ENCODE measurements around the gene CACNB4. TPM values are rescaled to one million over a fixed set of nuclear protein-coding genes. Genes with fewer than 3 reads are reported as not detected.

Gene CACNB4
- total RNA-seq, 3 donors from 2014 or later = 1.6 to 17.7 (median 11.5) TPM

DNA sequence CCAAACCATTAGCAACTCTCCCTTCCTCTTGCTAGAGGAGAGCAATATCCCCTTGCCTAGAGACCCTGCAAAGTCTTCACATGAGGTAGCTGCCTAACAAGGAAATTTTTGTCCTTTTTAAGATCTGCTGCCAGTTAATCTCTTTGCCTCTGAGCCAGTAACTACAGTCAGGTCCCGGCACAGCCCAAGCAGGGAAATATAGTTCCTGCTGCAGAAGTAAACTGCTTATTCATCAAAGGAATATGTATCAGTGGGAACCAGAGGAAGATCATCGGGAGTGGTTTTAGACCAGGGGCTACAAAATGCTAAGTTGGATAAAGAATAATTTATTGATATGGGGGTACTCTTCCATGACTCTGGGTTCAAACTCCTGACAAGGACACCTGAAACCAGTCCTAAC, 30.6 kb downstream of the CACNB4 start:
- H3K4me1 ChIP-seq = peaks cover 0 to 5% of the 10 kb centered on the region in 2 donors
- H3K27ac ChIP-seq = no peak overlapping the region
- TF ChIP-seq, protein P1, sequence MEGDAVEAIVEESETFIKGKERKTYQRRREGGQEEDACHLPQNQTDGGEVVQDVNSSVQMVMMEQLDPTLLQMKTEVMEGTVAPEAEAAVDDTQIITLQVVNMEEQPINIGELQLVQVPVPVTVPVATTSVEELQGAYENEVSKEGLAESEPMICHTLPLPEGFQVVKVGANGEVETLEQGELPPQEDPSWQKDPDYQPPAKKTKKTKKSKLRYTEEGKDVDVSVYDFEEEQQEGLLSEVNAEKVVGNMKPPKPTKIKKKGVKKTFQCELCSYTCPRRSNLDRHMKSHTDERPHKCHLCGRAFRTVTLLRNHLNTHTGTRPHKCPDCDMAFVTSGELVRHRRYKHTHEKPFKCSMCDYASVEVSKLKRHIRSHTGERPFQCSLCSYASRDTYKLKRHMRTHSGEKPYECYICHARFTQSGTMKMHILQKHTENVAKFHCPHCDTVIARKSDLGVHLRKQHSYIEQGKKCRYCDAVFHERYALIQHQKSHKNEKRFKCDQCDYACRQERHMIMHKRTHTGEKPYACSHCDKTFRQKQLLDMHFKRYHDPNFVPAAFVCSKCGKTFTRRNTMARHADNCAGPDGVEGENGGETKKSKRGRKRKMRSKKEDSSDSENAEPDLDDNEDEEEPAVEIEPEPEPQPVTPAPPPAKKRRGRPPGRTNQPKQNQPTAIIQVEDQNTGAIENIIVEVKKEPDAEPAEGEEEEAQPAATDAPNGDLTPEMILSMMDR (IDR thresholded peaks at IDR 0.05) = no peak
- no peak for TF ChIP-seq POLR2AphosphoS5 (IDR thresholded peaks at IDR 0.05)
- TF ChIP-seq POLR2A (IDR thresholded peaks at IDR 0.05) = no peak
- intact Hi-C loops (cut with DNase I; ENCODE audit: low total_unique reads) = no loop called here
- no peaks in the 10 kb centered on the region for H3K36me3 ChIP-seq
- H3K4me3 ChIP-seq = no peak overlapping the region
- no peaks in the 10 kb centered on the region for H3K9me3 ChIP-seq
- H3K27me3 ChIP-seq = no peaks in the 10 kb centered on the region
- DNase-seq (ENCODE audit: low spot score in 2 of 2) = no peak

GRCh38 chr2:152067823-152068222, 31.0 kb downstream of the CACNB4 start:
- no peak for DNase-seq (ENCODE audit: low spot score in 2 of 2)
- TF ChIP-seq, protein P1 (IDR thresholded peaks at IDR 0.05) = no peak
- TF ChIP-seq POLR2A (IDR thresholded peaks at IDR 0.05) (no peak), POLR2AphosphoS5 (IDR thresholded peaks at IDR 0.05) (no peak)
- Histone ChIP-seq H3K27me3 (no peaks in the 10 kb centered on the region), H3K4me3 (no peak overlapping the region), H3K9me3 (no peaks in the 10 kb centered on the region), H3K36me3 (no peaks in the 10 kb centered on the region), H3K27ac (no peak overlapping the region), H3K4me1 (peaks cover 0 to 8% of the 10 kb centered on the region in 2 donors)
- intact Hi-C loops (cut with DNase I; ENCODE audit: low total_unique reads) = no loop called here

- intact Hi-C loops (cut with DNase I; ENCODE audit: low total_unique reads) = no loop called here
- H3K4me1 ChIP-seq = peaks cover 0 to 14% of the 10 kb centered on the region in 2 donors
- no peak overlapping the region for H3K27ac ChIP-seq
- no peaks in the 10 kb centered on the region for H3K27me3 ChIP-seq
- no peak for DNase-seq (ENCODE audit: low spot score in 2 of 2)
- H3K4me3 ChIP-seq = no peak overlapping the region
- no peaks in the 10 kb centered on the region for H3K9me3 ChIP-seq
- no peaks in the 10 kb centered on the region for H3K36me3 ChIP-seq
- TF ChIP-seq POLR2AphosphoS5 (IDR thresholded peaks at IDR 0.05) = no peak
- TF ChIP-seq POLR2A (IDR thresholded peaks at IDR 0.05) = no peak
- TF ChIP-seq, protein P1 (IDR thresholded peaks at IDR 0.05) = no peak
Observed at GRCh38 chr2:152065945-152066344, 32.9 kb downstream of the CACNB4 start.

GRCh38 chr2:152064001-152064400, 34.8 kb downstream of the CACNB4 start:
- H3K9me3 ChIP-seq = peaks cover 0 to 2% of the 10 kb centered on the region in 2 donors

DNA sequence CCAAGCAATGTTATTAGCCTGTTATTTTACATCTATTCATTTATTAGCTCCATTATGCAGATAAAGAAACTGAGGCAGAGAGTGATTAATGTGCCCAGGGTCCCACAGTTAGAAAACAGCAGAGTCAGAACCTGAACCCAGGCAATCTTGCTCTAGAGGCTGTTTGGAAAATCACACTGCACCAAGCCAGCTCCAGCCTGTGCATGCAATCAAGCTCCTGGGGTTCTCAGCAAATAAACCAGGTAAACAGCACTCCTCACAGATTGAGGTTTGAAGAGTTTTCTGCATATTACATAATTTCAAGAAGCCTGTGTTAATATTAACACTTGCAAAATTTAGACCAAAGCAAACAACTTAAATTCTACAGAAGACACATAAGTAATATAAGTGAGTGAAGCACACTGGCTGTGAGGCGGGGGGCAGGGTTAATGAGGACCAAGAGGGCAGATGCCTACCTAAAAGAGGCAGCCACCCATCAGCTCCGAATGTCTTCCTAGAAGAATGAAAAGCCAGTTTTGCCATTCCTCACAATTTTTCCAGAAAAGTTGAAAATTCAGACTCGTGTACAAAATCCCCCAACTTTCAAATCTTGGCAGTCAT, 35.4 kb downstream of the CACNB4 start:
- no peak for DNase-seq (ENCODE audit: low spot score in 2 of 2)
- intact Hi-C loops (cut with DNase I; ENCODE audit: low total_unique reads) = no loop called here
- Histone ChIP-seq H3K4me3 (no peak overlapping the region), H3K9me3 (peaks cover 5 to 6% of the 10 kb centered on the region in 2 donors), H3K27ac (peak overlapping the region in 1 of 2 donors; percentile 78), H3K4me1 (peaks cover 0 to 14% of the 10 kb centered on the region in 2 donors), H3K36me3 (no peaks in the 10 kb centered on the region), H3K27me3 (no peaks in the 10 kb centered on the region)
- TF ChIP-seq, protein P1 (IDR thresholded peaks at IDR 0.05) = no peak
- TF ChIP-seq POLR2AphosphoS5 (IDR thresholded peaks at IDR 0.05) (no peak), POLR2A (IDR thresholded peaks at IDR 0.05) (no peak)

More at GRCh38 chr2:152064001-152064400, 34.8 kb downstream of the CACNB4 start:
- H3K4me1 ChIP-seq = peaks cover 0 to 14% of the 10 kb centered on the region in 2 donors
- no peak overlapping the region for H3K4me3 ChIP-seq
- H3K27ac ChIP-seq = no peak overlapping the region
- intact Hi-C loops (cut with DNase I; ENCODE audit: low total_unique reads) = no loop called here
- H3K36me3 ChIP-seq = no peaks in the 10 kb centered on the region
- no peaks in the 10 kb centered on the region for H3K27me3 ChIP-seq
- DNase-seq (ENCODE audit: low spot score in 2 of 2) = no peak
- no peak for TF ChIP-seq POLR2A (IDR thresholded peaks at IDR 0.05)
- TF ChIP-seq, protein P1 (IDR thresholded peaks at IDR 0.05) = no peak
- no peak for TF ChIP-seq POLR2AphosphoS5 (IDR thresholded peaks at IDR 0.05)

Data from breast epithelium (tissue), 4 donors.